ENCODE results near the gene CACNA2D4.

GRCh38 chr12:1776170-1776921 lies 142.1 kb downstream of the CACNA2D4 start:
- no peak for TF ChIP-seq CTCF (conservative IDR thresholded peaks at IDR 0.05; ENCODE audit: low read depth, low read length)
- TF ChIP-seq EZH2 (IDR thresholded peaks at IDR 0.05; ENCODE audit: low read length, unreplicated experiment): no peak
- TF ChIP-seq EZH2phosphoT487 (IDR thresholded peaks at IDR 0.05; ENCODE audit: borderline replicate concordance, low read length): no peak
